ENCODE data around the gene MYBPC1.

DNA sequence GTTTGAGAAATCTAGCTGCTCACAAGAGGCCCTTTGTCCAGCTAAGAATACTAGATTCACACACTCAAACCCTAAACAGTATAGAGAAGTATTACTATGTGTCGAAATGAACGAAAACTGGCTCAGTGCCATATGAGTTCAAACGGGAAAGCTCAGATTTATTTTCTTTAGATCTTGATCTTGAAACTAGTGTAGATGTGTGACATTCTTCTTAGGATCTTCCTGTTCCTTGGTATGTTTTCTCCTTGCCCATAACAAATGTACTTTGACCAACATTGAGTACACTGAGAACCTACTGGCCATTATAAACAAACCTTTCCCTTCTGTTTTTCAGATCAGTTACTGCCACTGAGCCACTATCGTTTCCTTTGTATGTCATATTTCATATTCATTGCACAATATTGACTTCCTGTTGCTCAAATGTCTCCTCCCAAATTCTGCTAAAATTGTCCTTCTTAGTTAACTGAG lies 21.3 kb downstream of the MYBPC1 start:
- no peak for TF ChIP-seq CTCF (IDR thresholded peaks at IDR 0.05)
- TF ChIP-seq EZH2 (IDR thresholded peaks at IDR 0.05; ENCODE audit: borderline replicate concordance, insufficient read depth, low read depth, low read length, poor library complexity, severe bottlenecking) = no peak
